Mesenchymal stem cell (in vitro differentiated cells and primary cell): ENCODE results near the gene NRXN3.
A peak's percentile ranks its signal among the peaks of the same experiment; 100 is the strongest.

Source experiments
- DNase-seq: peaks from one replicate; pipeline ENCODE4 v3.0.0-alpha.2; 2013
- H2AFZ ChIP-seq: one replicate; pipeline ENCODE4 v1.6.1; 2013; ENCODE audit warnings: low read depth, mild to moderate bottlenecking, control low read depth, inconsistent platforms, low read length, moderate library complexity
- H2AK5ac ChIP-seq: 2 replicates; pipeline ENCODE4 v1.6.1; 2013; ENCODE audit warnings: low read length, moderate library complexity, mild to moderate bottlenecking, inconsistent platforms; ENCODE audit not compliant: severe bottlenecking
- H2BK120ac ChIP-seq: one replicate; pipeline ENCODE4 v1.6.1; 2013; ENCODE audit warnings: low read depth, mild to moderate bottlenecking, inconsistent platforms, low read length, moderate library complexity
- H2BK12ac ChIP-seq, 2 experiments: one replicate each; pipeline ENCODE4 v1.6.1; 2013; ENCODE audit warnings: inconsistent platforms in 2 of 2, low read length in 2 of 2, mild to moderate bottlenecking in 2 of 2, moderate library complexity in 2 of 2, control low read depth in 1 of 2
- H2BK15ac ChIP-seq: one replicate; pipeline ENCODE4 v1.6.1; 2013; ENCODE audit warnings: mild to moderate bottlenecking, low read depth, inconsistent platforms; ENCODE audit not compliant: poor library complexity, severe bottlenecking
- H2BK5ac ChIP-seq: 2 replicates; pipeline ENCODE4 v1.6.1; 2013; ENCODE audit warnings: low read depth, mild to moderate bottlenecking, low read length, control low read depth, inconsistent platforms; ENCODE audit not compliant: poor library complexity, severe bottlenecking
- H3K14ac ChIP-seq, 2 experiments: one replicate each; pipeline ENCODE4 v1.6.1; 2013; ENCODE audit warnings: inconsistent platforms in 2 of 2, low read length in 2 of 2, control low read depth in 1 of 2, mild to moderate bottlenecking in 1 of 2, moderate library complexity in 1 of 2
- H3K18ac ChIP-seq, 2 experiments: one replicate each; pipeline ENCODE4 v1.6.1; 2013; ENCODE audit warnings: inconsistent platforms in 2 of 2, low read length in 2 of 2, control low read depth in 1 of 2, low read depth in 1 of 2, mild to moderate bottlenecking in 1 of 2
- H3K23ac ChIP-seq, 2 experiments: one replicate each; pipeline ENCODE4 v1.6.1; 2013; ENCODE audit warnings: inconsistent platforms in 2 of 2, low read length in 2 of 2, mild to moderate bottlenecking in 2 of 2, moderate library complexity in 2 of 2, control low read depth in 1 of 2
- H3K27ac ChIP-seq: 2 replicates; pipeline ENCODE4 v1.5.1; 2013; ENCODE audit warnings: mild to moderate bottlenecking, moderate library complexity, low read length, control low read depth, inconsistent platforms; ENCODE audit not compliant: poor library complexity, severe bottlenecking
- H3K27me3 ChIP-seq, 2 experiments: 2 replicates each; pipeline versions ENCODE4 v1.6.1 to v1.7.0; 2013; ENCODE audit warnings: low read length in 2 of 2, mild to moderate bottlenecking in 2 of 2, moderate library complexity in 2 of 2, control low read depth in 1 of 2, inconsistent platforms in 1 of 2; ENCODE audit not compliant: control insufficient read depth in 1 of 2, insufficient read depth in 1 of 2
- H3K36me3 ChIP-seq, 2 experiments: 2 replicates each; pipeline versions ENCODE4 v1.6.1 to v1.7.0; 2013; ENCODE audit warnings: low read length in 2 of 2, control low read depth in 1 of 2, inconsistent platforms in 1 of 2, low read depth in 1 of 2, mild to moderate bottlenecking in 1 of 2; ENCODE audit not compliant: insufficient read depth in 2 of 2, control insufficient read depth in 1 of 2
- H3K4ac ChIP-seq, 2 experiments: one replicate each; pipeline ENCODE4 v1.6.1; 2013; ENCODE audit warnings: inconsistent platforms in 2 of 2, low read length in 2 of 2, mild to moderate bottlenecking in 2 of 2, moderate library complexity in 2 of 2, control low read depth in 1 of 2, low read depth in 1 of 2
- H3K4me1 ChIP-seq: 2 replicates; pipeline ENCODE4 v1.6.1; 2013; ENCODE audit warnings: low read depth, low read length, control low read depth; ENCODE audit not compliant: control insufficient read depth, insufficient read depth
- H3K4me2 ChIP-seq: 2 replicates; pipeline ENCODE4 v1.6.1; 2013; ENCODE audit warnings: low read length, mild to moderate bottlenecking, inconsistent platforms; ENCODE audit not compliant: poor library complexity, severe bottlenecking
- H3K4me3 ChIP-seq, 2 experiments: 2 replicates each; pipeline versions ENCODE4 v1.5.1 to v1.7.0; 2013; ENCODE audit warnings: low read length in 2 of 2, mild to moderate bottlenecking in 2 of 2, control low read depth in 1 of 2, low read depth in 1 of 2; ENCODE audit not compliant: insufficient read depth in 1 of 2
- H3K79me1 ChIP-seq: replicated peaks from 2 replicates; pipeline ENCODE4 v1.6.1; 2013; ENCODE audit warnings: mild to moderate bottlenecking, control low read depth, low read length, inconsistent platforms; ENCODE audit not compliant: poor library complexity, severe bottlenecking
- H3K9ac ChIP-seq: 2 replicates; pipeline ENCODE4 v1.7.0; 2013; ENCODE audit warnings: mild to moderate bottlenecking, low read length, moderate library complexity
- H3K9me3 ChIP-seq: 2 replicates; pipeline ENCODE4 v1.7.0; 2013; ENCODE audit warnings: mild to moderate bottlenecking, low read length; ENCODE audit not compliant: control insufficient read depth
- H4K8ac ChIP-seq: one replicate; pipeline ENCODE4 v1.6.1; 2013; ENCODE audit warnings: inconsistent platforms, mild to moderate bottlenecking, low read length, moderate library complexity
- H4K91ac ChIP-seq: one replicate; pipeline ENCODE4 v1.6.1; 2013; ENCODE audit warnings: mild to moderate bottlenecking, low read length, inconsistent platforms
- WGBS: methylation state at CpG from one replicate; pipeline ENCODE4 v1.1.7; 2013; ENCODE audit warnings: mixed read lengths; 5-methylcytosine and 5-hydroxymethylcytosine counted together

NRXN3 gene

GRCh38 chr14:79705126-79705894 is 1535.1 kb downstream of the NRXN3 start:
- Histone ChIP-seq H3K4me1 (no peaks in the 10 kb centered on the region), H2AK5ac (no peak overlapping the region), H3K9ac (no peak overlapping the region), H3K18ac (no peak overlapping the region), H3K4me3 (no peak overlapping the region), H2BK12ac (no peak overlapping the region), H3K27me3 (no peaks in the 10 kb centered on the region), H3K27ac (no peak overlapping the region), H3K14ac (no peak overlapping the region), H3K23ac (no peak overlapping the region), H3K4ac (no peak overlapping the region), H3K4me2 (no peak overlapping the region), H3K79me1 (no peaks in the 10 kb centered on the region), H2BK15ac (no peak overlapping the region), H3K36me3 (no peaks in the 10 kb centered on the region), H2BK5ac (no peak overlapping the region), H4K8ac (no peak overlapping the region), H3K9me3 (no peaks in the 10 kb centered on the region), H2BK120ac (no peak overlapping the region), H4K91ac (no peak overlapping the region), H2AFZ (no peak overlapping the region)
- 89% methylated on average over 9 of the region's 11 CpGs for WGBS
- DNase-seq = no peak

GRCh38 chr14:79706382-79706781 is 1536.2 kb downstream of the NRXN3 start:
- Histone ChIP-seq H3K4me1 (no peaks in the 10 kb centered on the region), H3K14ac (no peak overlapping the region), H2BK15ac (no peak overlapping the region), H2AFZ (no peak overlapping the region), H2AK5ac (no peak overlapping the region), H3K27ac (no peak overlapping the region), H3K36me3 (no peaks in the 10 kb centered on the region), H4K91ac (no peak overlapping the region), H3K4me3 (no peak overlapping the region), H3K4me2 (no peak overlapping the region), H2BK12ac (no peak overlapping the region), H2BK5ac (no peak overlapping the region), H3K79me1 (no peaks in the 10 kb centered on the region), H3K23ac (no peak overlapping the region), H3K27me3 (no peaks in the 10 kb centered on the region), H4K8ac (no peak overlapping the region), H3K4ac (no peak overlapping the region), H3K9ac (no peak overlapping the region), H2BK120ac (no peak overlapping the region), H3K18ac (no peak overlapping the region), H3K9me3 (no peaks in the 10 kb centered on the region)
- 53% methylated on average over 2 of the region's 2 CpGs for WGBS
- no peak for DNase-seq

- DNase-seq = peak; percentile 18
- Histone ChIP-seq H3K14ac (no peak overlapping the region), H2BK120ac (no peak overlapping the region), H3K4ac (no peak overlapping the region), H3K9me3 (no peaks in the 10 kb centered on the region), H3K4me3 (no peak overlapping the region), H3K9ac (no peak overlapping the region), H3K18ac (no peak overlapping the region), H2BK12ac (no peak overlapping the region), H3K4me1 (no peaks in the 10 kb centered on the region), H4K91ac (no peak overlapping the region), H2BK5ac (no peak overlapping the region), H2AFZ (no peak overlapping the region), H4K8ac (no peak overlapping the region), H2BK15ac (no peak overlapping the region), H3K4me2 (no peak overlapping the region), H3K36me3 (no peaks in the 10 kb centered on the region), H3K27me3 (no peaks in the 10 kb centered on the region), H3K79me1 (no peaks in the 10 kb centered on the region), H2AK5ac (no peak overlapping the region), H3K27ac (no peak overlapping the region), H3K23ac (no peak overlapping the region)
- WGBS = 60% methylated on average over 8 of the region's 9 CpGs
Observed at GRCh38 chr14:79708426-79709388, 1538.5 kb downstream of the NRXN3 start.

GRCh38 chr14:79709573-79709972 is 1539.4 kb downstream of the NRXN3 start:
- no peak for DNase-seq
- no peak overlapping the region for H3K9ac ChIP-seq
- H3K4me1 ChIP-seq = no peaks in the 10 kb centered on the region
- no peak overlapping the region for H3K23ac ChIP-seq
- H3K4me3 ChIP-seq = no peak overlapping the region
- H3K18ac ChIP-seq = no peak overlapping the region
- no peak overlapping the region for H3K14ac ChIP-seq
- no peak overlapping the region for H2BK120ac ChIP-seq
- 89% methylated on average over 3 of the region's 3 CpGs for WGBS
- no peak overlapping the region for H3K4me2 ChIP-seq
- H3K4ac ChIP-seq = no peak overlapping the region
- H3K27ac ChIP-seq = no peak overlapping the region
- H2AK5ac ChIP-seq = no peak overlapping the region
- H4K8ac ChIP-seq = no peak overlapping the region
- H2AFZ ChIP-seq = no peak overlapping the region
- no peak overlapping the region for H2BK12ac ChIP-seq
- H3K79me1 ChIP-seq = no peaks in the 10 kb centered on the region
- H4K91ac ChIP-seq = no peak overlapping the region
- H2BK5ac ChIP-seq = no peak overlapping the region
- H3K27me3 ChIP-seq = no peaks in the 10 kb centered on the region
- no peaks in the 10 kb centered on the region for H3K36me3 ChIP-seq
- no peaks in the 10 kb centered on the region for H3K9me3 ChIP-seq
- no peak overlapping the region for H2BK15ac ChIP-seq
